HepG2 (cell line): ENCODE measurements around the gene SNAI1. TPM values are rescaled to one million over a fixed set of nuclear protein-coding genes. Genes with fewer than 3 reads are reported as not detected.
A peak's percentile ranks its signal among the peaks of the same experiment; 100 is the strongest.

Experiments used
- FOXM1 ChIP-seq: sonication (generic); formaldehyde crosslinking; IDR thresholded peaks from 2 replicates; pipeline ENCODE4 v1.5.0; 2020; ENCODE audit warnings: missing genetic modification reagents
- GATAD2A ChIP-seq: IDR thresholded peaks from 2 replicates; pipeline ENCODE4 v1.6.1; 2016
- HNF4A ChIP-seq: sonication (generic); formaldehyde crosslinking; IDR thresholded peaks from 2 replicates; pipeline ENCODE4 v1.4.0; 2020; ENCODE audit warnings: missing genetic modification reagents
- MAZ ChIP-seq, 2 experiments: sonication (generic) in 1 of 2; formaldehyde crosslinking in 1 of 2; IDR thresholded peaks; 2 replicates each; pipeline versions ENCODE4 v1.5.0 to v1.6.1; 2012 to 2020; ENCODE audit warnings: low read depth in 2 of 2, mild to moderate bottlenecking in 2 of 2, borderline replicate concordance in 1 of 2, improper control_type of control experiment in 1 of 2, low read length in 1 of 2, missing genetic modification reagents in 1 of 2, moderate library complexity in 1 of 2
- MEF2D ChIP-seq: sonication (generic); formaldehyde crosslinking; IDR thresholded peaks from 2 replicates; pipeline ENCODE4 v1.5.1; 2020; ENCODE audit warnings: mild to moderate bottlenecking, missing genetic modification reagents
- MIER2 ChIP-seq: IDR thresholded peaks from 2 replicates; pipeline ENCODE4 v1.6.1; 2016; ENCODE audit warnings: missing biosample characterization, missing genetic modification reagents
- RARA ChIP-seq: IDR thresholded peaks from 2 replicates; pipeline ENCODE4 v1.6.1; 2016; ENCODE audit warnings: missing genetic modification reagents, missing compliant biosample characterization
- RFXANK ChIP-seq: IDR thresholded peaks from 2 replicates; pipeline ENCODE4 v1.6.1; 2016
- SAP130 ChIP-seq: IDR thresholded peaks from 2 replicates; pipeline ENCODE4 v1.6.1; 2016; ENCODE audit warnings: low read depth
- SATB2 ChIP-seq: sonication (generic); formaldehyde crosslinking; IDR thresholded peaks from 2 replicates; pipeline ENCODE4 v1.5.0; 2020; ENCODE audit warnings: missing genetic modification reagents
- SETDB1 ChIP-seq: sonication (generic); formaldehyde crosslinking; IDR thresholded peaks from 2 replicates; pipeline ENCODE4 v1.5.1; 2020; ENCODE audit warnings: missing genetic modification reagents, mild to moderate bottlenecking, borderline replicate concordance
- ZBTB10 ChIP-seq: sonication (generic); formaldehyde crosslinking; IDR thresholded peaks from 2 replicates; pipeline ENCODE4 v1.4.0; 2020; ENCODE audit warnings: missing genetic modification reagents, borderline replicate concordance
- ZBTB14 ChIP-seq: sonication (generic); formaldehyde crosslinking; IDR thresholded peaks from 2 replicates; pipeline ENCODE4 v1.4.0; 2020; ENCODE audit warnings: missing genetic modification reagents
- ZNF670 ChIP-seq: sonication (generic); formaldehyde crosslinking; IDR thresholded peaks from 2 replicates; pipeline ENCODE4 v1.8.0; 2022; ENCODE audit warnings: mild to moderate bottlenecking, missing genetic modification reagents, borderline replicate concordance
- ZNF788 ChIP-seq: sonication (generic); formaldehyde crosslinking; IDR thresholded peaks from 2 replicates; pipeline ENCODE4 v1.5.0; 2020; ENCODE audit warnings: mild to moderate bottlenecking, missing genetic modification reagents, borderline replicate concordance
- polyA plus RNA-seq, 8 experiments: library from polyadenylated mRNA; depleted of rRNA in 3 of 8; stranded (reverse) in 7 of 8; unstranded in 1 of 8; fragments of >200 nt; fragmentation: Illumina TruSeq in 4 of 8; extraction: Trizol in 4 of 8; gene quantifications; 2 replicates each; pipeline versions ENCODE4 v1.2.1 to v1.2.3, GENCODE V29; 2011 to 2016; ENCODE audit warnings: low read depth in 4 of 8, missing spikeins in 1 of 8, mixed read lengths in 1 of 8; ENCODE audit not compliant: insufficient read depth in 1 of 8
- total RNA-seq, 5 experiments: library from RNA; depleted of rRNA; stranded (reverse); fragments of >200 nt; fragmentation: Illumina TruSeq; extraction: Trizol; gene quantifications; 2 replicates each; pipeline ENCODE4 v1.2.3, GENCODE V29; 2016; ENCODE audit warnings: low read depth in 1 of 5
- TF ChIP-seq, protein P1 (sequence below): IDR thresholded peaks from 2 replicates; pipeline ENCODE4 v1.6.1; 2016; ENCODE audit warnings: low read depth, missing genetic modification reagents, missing compliant biosample characterization
- TF ChIP-seq, protein P2 (sequence below): sonication (generic); formaldehyde crosslinking; IDR thresholded peaks from 2 replicates; pipeline ENCODE4 v1.9.0; 2021; ENCODE audit warnings: missing genetic modification reagents, mild to moderate bottlenecking, borderline replicate concordance
- TF ChIP-seq, protein P3 (sequence below): sonication (generic); formaldehyde crosslinking; IDR thresholded peaks from 2 replicates; pipeline ENCODE4 v1.5.1; 2020; ENCODE audit warnings: mild to moderate bottlenecking, moderate library complexity, missing genetic modification reagents

The SNAI1 gene
- total and polyA plus RNA-seq, 2 of the 13 experiments (the other 11 are each of a cell fraction or from before 2014, with no cell fraction given), result 1.3 to 1.4 TPM

DNA sequence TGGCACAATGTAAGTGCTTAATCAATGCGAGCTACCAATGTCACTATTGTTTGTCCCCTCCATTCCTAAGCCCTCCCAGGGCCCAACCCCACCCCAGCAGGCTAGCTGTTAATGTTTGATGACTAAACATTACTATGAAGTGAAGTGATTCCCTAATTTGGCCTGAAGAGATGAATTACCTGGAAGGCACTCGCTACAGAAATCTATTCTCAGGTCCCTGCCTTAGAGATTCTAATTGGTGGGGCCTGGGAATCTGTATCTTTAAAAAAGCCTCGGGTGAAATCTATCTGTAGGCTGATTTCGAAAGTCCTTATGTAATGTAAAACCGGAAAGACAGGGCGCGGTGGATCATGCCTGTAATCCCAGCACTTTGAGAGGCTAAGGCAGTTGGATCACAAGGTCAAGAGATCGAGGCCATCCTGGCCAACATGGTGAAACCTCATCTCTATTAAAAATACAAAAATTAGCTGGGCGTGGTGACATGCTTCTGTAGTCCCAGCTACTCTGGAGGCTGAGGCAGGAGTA is 16.9 kb upstream of the SNAI1 start (continued):
- no peak for TF ChIP-seq ZBTB14 (CRISPR knock-in tag)
- TF ChIP-seq MIER2, result no peak
- TF ChIP-seq, protein P1, sequence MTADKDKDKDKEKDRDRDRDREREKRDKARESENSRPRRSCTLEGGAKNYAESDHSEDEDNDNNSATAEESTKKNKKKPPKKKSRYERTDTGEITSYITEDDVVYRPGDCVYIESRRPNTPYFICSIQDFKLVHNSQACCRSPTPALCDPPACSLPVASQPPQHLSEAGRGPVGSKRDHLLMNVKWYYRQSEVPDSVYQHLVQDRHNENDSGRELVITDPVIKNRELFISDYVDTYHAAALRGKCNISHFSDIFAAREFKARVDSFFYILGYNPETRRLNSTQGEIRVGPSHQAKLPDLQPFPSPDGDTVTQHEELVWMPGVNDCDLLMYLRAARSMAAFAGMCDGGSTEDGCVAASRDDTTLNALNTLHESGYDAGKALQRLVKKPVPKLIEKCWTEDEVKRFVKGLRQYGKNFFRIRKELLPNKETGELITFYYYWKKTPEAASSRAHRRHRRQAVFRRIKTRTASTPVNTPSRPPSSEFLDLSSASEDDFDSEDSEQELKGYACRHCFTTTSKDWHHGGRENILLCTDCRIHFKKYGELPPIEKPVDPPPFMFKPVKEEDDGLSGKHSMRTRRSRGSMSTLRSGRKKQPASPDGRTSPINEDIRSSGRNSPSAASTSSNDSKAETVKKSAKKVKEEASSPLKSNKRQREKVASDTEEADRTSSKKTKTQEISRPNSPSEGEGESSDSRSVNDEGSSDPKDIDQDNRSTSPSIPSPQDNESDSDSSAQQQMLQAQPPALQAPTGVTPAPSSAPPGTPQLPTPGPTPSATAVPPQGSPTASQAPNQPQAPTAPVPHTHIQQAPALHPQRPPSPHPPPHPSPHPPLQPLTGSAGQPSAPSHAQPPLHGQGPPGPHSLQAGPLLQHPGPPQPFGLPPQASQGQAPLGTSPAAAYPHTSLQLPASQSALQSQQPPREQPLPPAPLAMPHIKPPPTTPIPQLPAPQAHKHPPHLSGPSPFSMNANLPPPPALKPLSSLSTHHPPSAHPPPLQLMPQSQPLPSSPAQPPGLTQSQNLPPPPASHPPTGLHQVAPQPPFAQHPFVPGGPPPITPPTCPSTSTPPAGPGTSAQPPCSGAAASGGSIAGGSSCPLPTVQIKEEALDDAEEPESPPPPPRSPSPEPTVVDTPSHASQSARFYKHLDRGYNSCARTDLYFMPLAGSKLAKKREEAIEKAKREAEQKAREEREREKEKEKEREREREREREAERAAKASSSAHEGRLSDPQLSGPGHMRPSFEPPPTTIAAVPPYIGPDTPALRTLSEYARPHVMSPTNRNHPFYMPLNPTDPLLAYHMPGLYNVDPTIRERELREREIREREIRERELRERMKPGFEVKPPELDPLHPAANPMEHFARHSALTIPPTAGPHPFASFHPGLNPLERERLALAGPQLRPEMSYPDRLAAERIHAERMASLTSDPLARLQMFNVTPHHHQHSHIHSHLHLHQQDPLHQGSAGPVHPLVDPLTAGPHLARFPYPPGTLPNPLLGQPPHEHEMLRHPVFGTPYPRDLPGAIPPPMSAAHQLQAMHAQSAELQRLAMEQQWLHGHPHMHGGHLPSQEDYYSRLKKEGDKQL (CRISPR knock-in tag), result no peak
- TF ChIP-seq ZNF788 (CRISPR knock-in tag), result 0 out of 2 replicates have a peak, but pooled peaks have one; percentile 23
- no peak for TF ChIP-seq FOXM1 (CRISPR knock-in tag)
- 0 out of 2 replicates have a peak, but pooled peaks have one; percentile 25 for TF ChIP-seq RARA (CRISPR knock-in tag)
- no peak for TF ChIP-seq SETDB1 (CRISPR knock-in tag)
- no peak for TF ChIP-seq HNF4A (CRISPR knock-in tag)
- no peak for TF ChIP-seq MAZ (IDR thresholded peaks at IDR 0.05; ENCODE audit: borderline replicate concordance, low read depth, low read length)
- TF ChIP-seq MAZ (CRISPR knock-in tag; IDR thresholded peaks at IDR 0.05; ENCODE audit: low read depth), result no peak
- no peak for TF ChIP-seq SATB2 (CRISPR knock-in tag)
- TF ChIP-seq ZBTB10 (CRISPR knock-in tag), result no peak
- TF ChIP-seq ZNF670 (CRISPR knock-in tag), result no peak
- TF ChIP-seq, protein P2, sequence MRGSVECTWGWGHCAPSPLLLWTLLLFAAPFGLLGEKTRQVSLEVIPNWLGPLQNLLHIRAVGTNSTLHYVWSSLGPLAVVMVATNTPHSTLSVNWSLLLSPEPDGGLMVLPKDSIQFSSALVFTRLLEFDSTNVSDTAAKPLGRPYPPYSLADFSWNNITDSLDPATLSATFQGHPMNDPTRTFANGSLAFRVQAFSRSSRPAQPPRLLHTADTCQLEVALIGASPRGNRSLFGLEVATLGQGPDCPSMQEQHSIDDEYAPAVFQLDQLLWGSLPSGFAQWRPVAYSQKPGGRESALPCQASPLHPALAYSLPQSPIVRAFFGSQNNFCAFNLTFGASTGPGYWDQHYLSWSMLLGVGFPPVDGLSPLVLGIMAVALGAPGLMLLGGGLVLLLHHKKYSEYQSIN (CRISPR knock-in tag), result no peak
- TF ChIP-seq MEF2D (CRISPR knock-in tag), result no peak
- TF ChIP-seq RFXANK (CRISPR knock-in tag), result no peak
- TF ChIP-seq, protein P3, sequence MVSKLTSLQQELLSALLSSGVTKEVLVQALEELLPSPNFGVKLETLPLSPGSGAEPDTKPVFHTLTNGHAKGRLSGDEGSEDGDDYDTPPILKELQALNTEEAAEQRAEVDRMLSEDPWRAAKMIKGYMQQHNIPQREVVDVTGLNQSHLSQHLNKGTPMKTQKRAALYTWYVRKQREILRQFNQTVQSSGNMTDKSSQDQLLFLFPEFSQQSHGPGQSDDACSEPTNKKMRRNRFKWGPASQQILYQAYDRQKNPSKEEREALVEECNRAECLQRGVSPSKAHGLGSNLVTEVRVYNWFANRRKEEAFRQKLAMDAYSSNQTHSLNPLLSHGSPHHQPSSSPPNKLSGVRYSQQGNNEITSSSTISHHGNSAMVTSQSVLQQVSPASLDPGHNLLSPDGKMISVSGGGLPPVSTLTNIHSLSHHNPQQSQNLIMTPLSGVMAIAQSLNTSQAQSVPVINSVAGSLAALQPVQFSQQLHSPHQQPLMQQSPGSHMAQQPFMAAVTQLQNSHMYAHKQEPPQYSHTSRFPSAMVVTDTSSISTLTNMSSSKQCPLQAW (CRISPR knock-in tag), result 0 out of 2 replicates have a peak, but pooled peaks have one; percentile 17
- TF ChIP-seq GATAD2A, result no peak
- 0 out of 2 replicates have a peak, but pooled peaks have one; percentile 3 for TF ChIP-seq SAP130 (CRISPR knock-in tag)
